Loucy (cell line): ENCODE measurements around the gene SIX6.

ENCODE experiments used
- EZH2phosphoT487 ChIP-seq: fragments of 200-600 bp; IDR thresholded peaks from 2 replicates; pipeline ENCODE4 v1.6.1; 2018; ENCODE audit warnings: antibody characterized with exemption, mild to moderate bottlenecking, moderate library complexity, borderline replicate concordance
- TF ChIP-seq, protein P1 (sequence below): fragments of 200-600 bp; sonication (generic); conservative IDR thresholded peaks from 2 replicates; pipeline ENCODE4 v1.5.1; 2014; ENCODE audit warnings: mild to moderate bottlenecking, antibody characterized with exemption, low read length

DNA sequence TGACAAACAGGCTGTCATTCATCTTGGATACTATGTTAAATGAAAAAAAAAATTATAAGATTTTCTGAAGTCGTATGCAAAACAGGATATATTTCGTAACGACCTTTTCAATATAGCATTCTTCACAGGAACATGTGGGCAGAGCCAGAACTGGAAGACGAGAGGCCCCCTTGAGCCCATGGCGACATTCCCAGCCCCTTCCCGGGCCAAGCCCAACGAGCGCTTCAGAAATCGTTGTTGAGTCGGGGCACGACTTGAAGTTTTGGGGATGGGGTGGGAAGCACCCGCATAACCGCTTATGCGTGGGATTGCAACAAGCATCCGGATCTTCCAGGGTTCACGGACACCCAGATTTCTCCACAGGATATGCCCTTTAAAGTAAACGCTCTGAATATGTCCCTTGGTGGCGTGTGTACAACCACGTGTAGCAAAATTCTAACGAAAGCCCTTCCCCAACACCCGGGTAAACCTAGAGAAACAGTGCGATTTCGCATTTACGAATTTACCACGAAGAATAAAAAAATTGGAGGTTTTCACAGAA, 23.8 kb upstream of the SIX6 start:
- TF ChIP-seq EZH2phosphoT487: no peak
- TF ChIP-seq, protein P1, sequence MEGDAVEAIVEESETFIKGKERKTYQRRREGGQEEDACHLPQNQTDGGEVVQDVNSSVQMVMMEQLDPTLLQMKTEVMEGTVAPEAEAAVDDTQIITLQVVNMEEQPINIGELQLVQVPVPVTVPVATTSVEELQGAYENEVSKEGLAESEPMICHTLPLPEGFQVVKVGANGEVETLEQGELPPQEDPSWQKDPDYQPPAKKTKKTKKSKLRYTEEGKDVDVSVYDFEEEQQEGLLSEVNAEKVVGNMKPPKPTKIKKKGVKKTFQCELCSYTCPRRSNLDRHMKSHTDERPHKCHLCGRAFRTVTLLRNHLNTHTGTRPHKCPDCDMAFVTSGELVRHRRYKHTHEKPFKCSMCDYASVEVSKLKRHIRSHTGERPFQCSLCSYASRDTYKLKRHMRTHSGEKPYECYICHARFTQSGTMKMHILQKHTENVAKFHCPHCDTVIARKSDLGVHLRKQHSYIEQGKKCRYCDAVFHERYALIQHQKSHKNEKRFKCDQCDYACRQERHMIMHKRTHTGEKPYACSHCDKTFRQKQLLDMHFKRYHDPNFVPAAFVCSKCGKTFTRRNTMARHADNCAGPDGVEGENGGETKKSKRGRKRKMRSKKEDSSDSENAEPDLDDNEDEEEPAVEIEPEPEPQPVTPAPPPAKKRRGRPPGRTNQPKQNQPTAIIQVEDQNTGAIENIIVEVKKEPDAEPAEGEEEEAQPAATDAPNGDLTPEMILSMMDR: no peak
